Urothelium cell line (cell line): ENCODE data around the gene MS4A4E.
"Not testable (repeated sequence)": the region's sequence is repeated elsewhere in the genome, so short reads cannot be mapped to it uniquely, and the experiment has no call there.

ENCODE experiments used
- DNase-seq: peaks from one replicate; pipeline ENCODE4 v3.0.0; 2011; ENCODE audit warnings: low spot score, mixed read lengths
- FAIRE-seq: peaks from 2 replicates; lab custom pipeline; 2011; peaks lifted over from hg19 to GRCh38; lab: Jason Lieb, UNC

Gene MS4A4E

GRCh38 chr11:60242740-60243239, at the start of gene MS4A4E:
Gene MS4A4E, minus strand, starts transcription at chr11:60243137. Its CDS starts 13,082 bp downstream, at chr11:60230055.
- no peak for DNase-seq
- no peak for FAIRE-seq

DNA sequence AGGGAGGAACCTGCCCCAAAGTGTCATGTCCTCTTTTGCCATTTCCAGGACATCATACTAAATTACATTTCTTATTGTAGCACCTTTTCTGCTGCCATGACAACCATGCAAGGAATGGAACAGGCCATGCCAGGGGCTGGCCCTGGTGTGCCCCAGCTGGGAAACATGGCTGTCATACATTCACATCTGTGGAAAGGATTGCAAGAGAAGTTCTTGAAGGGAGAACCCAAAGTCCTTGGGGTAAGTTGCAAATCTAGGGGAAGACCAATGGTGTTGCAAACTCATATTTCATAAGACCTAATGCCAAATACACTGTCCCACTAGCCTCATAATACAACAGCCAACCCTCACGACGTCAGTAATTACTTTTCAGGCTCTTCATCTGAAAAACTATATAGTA, 49.2 kb upstream of the MS4A4E start:
- no peak for FAIRE-seq

GRCh38 chr11:60288531-60288930, 45.6 kb upstream of the MS4A4E start:
- DNase-seq (no peak), FAIRE-seq (no peak)

More for the DNA sequence above, 49.2 kb upstream of the MS4A4E start:
- no peak for DNase-seq

- FAIRE-seq: not testable (repeated sequence)
These were observed 42.6 kb upstream of the MS4A4E start for GRCh38 chr11:60285411-60286126.

DNA sequence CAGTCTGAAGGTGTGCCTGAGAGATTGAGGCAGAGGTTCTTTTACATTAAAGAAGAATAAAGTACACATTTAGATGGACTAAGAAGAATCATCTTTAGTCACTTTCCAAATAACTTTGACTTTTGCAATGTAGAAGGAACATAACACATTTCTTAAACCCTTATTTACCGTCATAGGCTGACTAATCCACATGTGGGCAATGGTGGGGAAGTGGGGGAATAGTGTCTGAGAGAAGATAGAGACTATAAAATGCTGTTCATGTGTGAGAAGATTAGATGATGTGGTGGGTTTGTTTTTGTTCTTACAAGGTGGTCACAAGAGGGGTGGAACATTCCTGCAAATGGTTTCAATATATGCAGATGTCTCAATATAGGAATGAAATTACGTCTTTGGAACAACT, 39.3 kb upstream of the MS4A4E start:
- FAIRE-seq: no peak
- no peak for DNase-seq

More at GRCh38 chr11:60285411-60286126, 42.6 kb upstream of the MS4A4E start:
- DNase-seq: not testable (repeated sequence)

DNA sequence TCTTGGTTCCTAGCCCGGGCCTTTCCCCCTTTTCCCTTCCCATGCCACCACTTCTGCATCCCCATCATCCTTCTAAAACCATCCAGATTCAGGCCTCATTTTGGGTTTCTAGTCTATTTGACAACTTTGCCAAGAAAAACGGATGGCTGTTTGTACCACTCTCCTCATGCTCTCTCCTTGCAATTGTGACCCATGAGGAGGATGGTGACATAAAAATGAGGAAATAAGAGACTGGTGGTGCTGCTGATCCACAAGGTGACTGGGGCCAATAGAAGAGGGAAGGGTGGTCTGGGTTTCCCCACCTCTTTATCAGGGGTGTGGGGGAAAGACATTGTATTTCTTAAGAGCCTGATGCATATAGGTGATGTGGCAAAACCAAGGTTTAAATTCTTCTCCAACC, 38.5 kb upstream of the MS4A4E start:
- FAIRE-seq: no peak
- no peak for DNase-seq

GRCh38 chr11:60280412-60280811, 37.5 kb upstream of the MS4A4E start, which contains the start of gene MS4A4A:
Gene MS4A4A, plus strand, starts transcription at chr11:60280666. Its CDS starts 10 bp downstream, at chr11:60280676.
- FAIRE-seq (no peak), DNase-seq (no peak)

DNA sequence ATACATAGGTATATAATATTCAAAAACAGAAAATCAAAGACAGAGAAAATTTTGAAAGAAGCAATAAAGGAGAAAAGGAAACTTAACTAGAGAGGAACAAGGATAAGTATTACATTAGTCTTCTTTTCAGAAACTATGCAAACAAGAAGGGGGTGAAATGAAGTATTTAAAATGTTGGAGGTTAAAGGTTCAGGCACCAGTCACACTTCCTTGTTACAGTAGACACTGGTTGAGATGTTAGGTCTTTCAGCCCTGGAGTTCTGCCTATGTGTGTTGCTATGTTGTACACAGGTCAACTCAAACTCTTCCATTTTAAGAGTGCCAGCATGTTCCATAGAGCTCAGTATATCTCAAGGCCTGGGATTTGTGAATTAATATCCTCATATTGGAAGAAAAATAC, 31.5 kb upstream of the MS4A4E start:
- FAIRE-seq: no peak

DNA sequence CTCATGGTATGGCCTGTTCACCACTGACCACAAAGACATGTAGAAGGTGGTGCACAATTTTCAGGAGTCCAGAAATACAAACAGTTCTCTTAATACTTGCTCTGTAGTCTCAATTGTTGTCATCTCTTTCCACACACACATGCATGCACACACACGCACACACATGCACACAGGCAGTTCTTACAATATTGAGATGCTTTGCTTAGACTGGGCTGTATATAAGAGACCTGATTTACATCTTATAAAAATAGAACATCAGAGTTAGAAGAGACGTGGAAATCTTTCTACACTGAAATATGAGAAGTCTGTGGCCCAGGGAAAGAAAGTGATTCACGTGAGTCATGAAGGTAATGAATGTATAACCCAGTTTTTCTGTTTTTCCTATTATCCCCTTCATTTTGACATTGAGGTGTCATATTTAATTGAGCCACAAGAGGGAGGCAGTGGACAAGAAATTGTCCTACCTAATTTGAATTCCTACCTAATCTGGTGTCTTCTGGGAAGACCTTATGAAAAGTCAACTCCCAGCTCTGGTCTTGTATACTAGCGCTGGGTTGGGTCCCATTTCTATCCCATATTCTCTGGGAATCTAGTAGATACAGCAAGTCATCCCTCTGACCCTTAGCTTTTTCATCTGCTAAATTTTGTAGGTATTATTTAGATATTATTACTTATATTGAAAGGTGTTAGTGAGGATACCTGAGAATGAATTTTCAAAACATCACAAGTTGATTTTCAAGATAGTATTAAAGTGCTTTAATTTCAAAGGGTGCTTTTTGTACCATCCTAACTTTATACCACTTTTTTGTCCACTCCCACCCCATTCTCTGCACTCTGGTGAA, 22.7 kb upstream of the MS4A4E start:
- FAIRE-seq: no peak
- peak; percentile 57 for DNase-seq

More for the DNA sequence above, 31.5 kb upstream of the MS4A4E start:
- no peak for DNase-seq

DNA sequence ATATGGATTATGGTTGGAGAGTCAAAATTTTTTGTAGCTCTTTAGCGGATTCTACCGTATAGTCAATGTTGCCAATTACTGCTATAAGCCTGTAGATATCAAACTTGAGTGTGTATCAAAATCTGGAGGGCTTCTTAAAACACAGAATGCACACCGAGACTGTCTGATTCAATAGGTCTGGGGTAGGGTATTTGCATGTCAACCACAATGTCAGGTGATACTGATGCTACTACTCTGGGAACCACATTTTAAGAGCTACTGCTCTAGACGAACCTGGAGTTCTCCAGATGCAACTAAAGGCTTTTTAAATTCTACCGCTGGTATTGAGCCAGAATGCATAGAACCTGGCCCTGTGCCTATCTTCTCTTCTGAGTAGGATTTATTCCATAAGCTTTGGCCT, 21.7 kb upstream of the MS4A4E start:
- DNase-seq (no peak), FAIRE-seq (no peak)

DNA sequence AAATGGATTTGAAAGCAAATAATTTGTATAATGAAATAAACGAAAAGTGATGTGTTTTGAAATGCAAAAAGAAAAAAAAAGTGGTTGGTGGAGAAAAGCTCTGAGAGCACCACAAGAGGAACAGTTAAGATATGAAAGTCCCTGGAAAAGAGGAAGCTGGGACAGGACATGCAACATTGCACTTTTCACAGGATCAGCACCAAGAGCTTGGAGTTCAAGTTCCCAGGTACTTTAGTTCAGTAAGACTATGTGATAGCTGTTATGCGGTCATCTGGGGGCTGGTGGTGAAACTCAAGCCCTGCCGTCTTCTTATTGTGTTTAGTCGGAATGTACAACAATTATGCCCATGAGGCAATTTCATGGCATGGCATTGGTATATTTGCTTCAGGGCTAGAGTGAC, 20.5 kb upstream of the MS4A4E start:
- no peak for DNase-seq
- no peak for FAIRE-seq

DNA sequence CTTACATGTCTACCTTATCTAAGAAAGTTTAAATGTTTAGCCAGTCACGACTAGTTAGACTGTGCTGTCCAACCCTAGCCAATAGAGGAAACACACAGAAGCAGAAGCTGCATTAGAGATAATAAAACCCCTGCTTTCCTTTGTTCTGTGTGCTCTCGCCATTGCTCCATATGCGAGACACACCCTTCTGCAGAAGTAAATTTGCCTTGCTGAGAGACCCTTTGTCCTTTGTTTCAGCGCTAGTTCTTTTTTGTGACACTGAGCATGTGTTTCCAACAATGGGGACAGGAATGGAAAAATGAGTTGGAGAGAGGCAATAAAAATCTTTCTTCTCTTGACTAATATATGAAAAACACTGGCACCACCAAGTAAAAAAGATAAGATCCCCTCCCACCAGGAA, 18.1 kb upstream of the MS4A4E start:
- no peak for FAIRE-seq
- DNase-seq: no peak

GRCh38 chr11:60257956-60258722, 15.2 kb upstream of the MS4A4E start:
- DNase-seq: no peak
- FAIRE-seq: peak; percentile 42

DNA sequence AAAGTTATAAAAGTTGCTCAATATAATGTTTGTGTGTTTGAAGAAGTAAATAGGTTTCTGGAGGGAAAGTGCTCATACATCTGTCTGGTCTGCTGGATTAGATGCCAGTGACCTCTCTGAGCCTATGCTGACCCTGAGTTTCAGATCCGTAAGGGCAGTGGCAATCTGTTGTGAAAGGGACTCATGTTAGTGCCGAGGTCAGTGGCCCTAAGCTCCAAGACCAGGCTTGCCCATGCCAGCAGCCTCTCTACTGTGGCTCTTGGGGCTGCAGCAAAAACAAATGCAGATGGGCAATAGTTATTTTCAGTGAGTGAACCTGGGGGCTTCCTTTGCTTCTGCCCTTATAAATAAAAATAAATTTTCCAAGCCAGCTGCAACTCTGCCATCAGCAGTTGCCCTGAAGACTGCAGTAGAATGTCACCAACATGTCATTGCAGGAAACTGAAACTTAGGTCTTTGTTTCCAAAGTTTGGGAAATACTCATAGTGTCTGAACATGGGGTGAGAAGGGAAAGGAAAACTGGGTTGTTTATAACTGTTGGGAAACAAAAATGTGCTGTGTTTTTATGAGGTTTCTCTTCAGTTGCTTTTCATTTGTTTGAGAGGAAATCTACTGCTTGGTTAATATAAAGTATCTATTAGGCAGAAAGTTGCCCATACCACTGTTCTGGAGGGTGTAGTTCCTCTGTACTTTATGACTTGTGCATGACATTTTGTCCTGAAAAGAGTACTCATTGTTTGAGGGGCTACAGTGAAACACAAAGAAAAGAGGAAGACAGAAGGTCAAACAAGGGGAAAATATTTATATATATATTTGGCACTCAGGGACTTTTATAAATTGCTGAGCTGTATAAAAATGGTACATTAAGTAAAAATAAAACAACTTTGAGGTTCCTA, 9.5 kb upstream of the MS4A4E start:
- DNase-seq: no peak
- FAIRE-seq: no peak

- FAIRE-seq: no peak
These were observed 8.7 kb upstream of the MS4A4E start for GRCh38 chr11:60251485-60252212.

DNA sequence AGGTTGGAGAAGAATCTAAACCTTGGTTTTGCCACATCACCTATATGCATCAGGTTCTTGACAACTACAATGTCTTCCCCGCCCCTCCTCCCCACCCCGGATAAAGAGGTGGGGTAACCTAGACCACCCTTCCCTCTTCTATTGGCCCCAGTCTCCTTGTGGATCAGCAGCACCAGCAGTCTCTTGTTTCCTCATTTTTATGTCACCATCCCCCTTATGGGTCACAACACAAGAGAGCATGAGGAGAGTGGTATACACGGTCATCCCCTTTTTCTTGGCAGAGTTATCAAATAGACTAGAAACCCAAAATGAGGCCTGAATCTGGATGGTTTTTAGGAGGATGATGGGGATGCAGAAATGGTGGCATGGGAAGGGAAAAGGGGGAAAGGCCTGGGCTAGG, 1.2 kb downstream of the MS4A4E start:
- FAIRE-seq (no peak), DNase-seq (no peak)

More at GRCh38 chr11:60251485-60252212, 8.7 kb upstream of the MS4A4E start:
- DNase-seq: peak; percentile 26

- FAIRE-seq: no peak
- no peak for DNase-seq
These were observed 2.3 kb downstream of the MS4A4E start for GRCh38 chr11:60240662-60241061.

GRCh38 chr11:60235321-60235720, 7.6 kb downstream of the MS4A4E start:
- FAIRE-seq (no peak), DNase-seq (no peak)

DNA sequence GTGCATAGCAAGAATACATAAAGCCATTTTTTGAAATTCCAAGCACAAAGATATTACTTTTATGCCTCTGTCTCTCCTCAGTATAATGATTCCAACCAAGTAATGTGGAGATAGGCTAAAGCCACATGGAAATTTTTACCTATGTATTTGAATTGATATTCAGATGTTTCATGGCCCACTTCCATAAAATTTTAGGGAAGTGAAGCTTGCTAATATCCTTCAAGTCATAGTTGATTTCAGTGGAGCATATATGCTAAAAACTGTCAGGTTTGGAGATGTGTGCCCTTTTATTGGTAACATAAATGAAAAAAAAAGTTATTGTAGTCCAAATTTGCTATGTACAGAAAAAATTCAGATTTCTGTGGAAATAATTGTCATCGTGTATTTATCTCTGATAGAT, 12.3 kb downstream of the MS4A4E start:
- DNase-seq (no peak), FAIRE-seq (no peak)
